ENCODE data around the gene FCHO2. TPM values are rescaled to one million over a fixed set of nuclear protein-coding genes. Genes with fewer than 3 reads are reported as not detected.

Gene FCHO2
- total and polyA plus RNA-seq, 2 of the 4 experiments (the other 2 are of a cell fraction) = 6.1 to 23.5 TPM

GRCh38 chr5:73094415-73094814 is 138.6 kb downstream of the FCHO2 start:
- H3K79me1 ChIP-seq (ENCODE audit: low read depth in 1 of 2, low read length in 2 of 2) = no peaks in the 10 kb centered on the region
- no peak overlapping the region for H2BK20ac ChIP-seq (ENCODE audit: low read depth, low read length)
- H3K18ac ChIP-seq (ENCODE audit: low read depth, low read length) = no peak overlapping the region
- no peak overlapping the region for H3K56ac ChIP-seq (ENCODE audit: extremely low read depth, insufficient read depth, low read length)
- H3K9ac ChIP-seq (ENCODE audit: low read depth, low read length) = no peak overlapping the region
- no peaks in the 10 kb centered on the region for H4K20me1 ChIP-seq (ENCODE audit: insufficient read depth, low read length)
- H4K8ac ChIP-seq (ENCODE audit: low read depth in 2 of 2, low read length in 2 of 2) = no peak overlapping the region
- no peak overlapping the region for H2AK9ac ChIP-seq (replicated peaks; ENCODE audit: low read depth, low read length, poor library complexity)
- H2BK5ac ChIP-seq (ENCODE audit: low read depth, low read length, poor library complexity, severe bottlenecking) = no peak overlapping the region
- DNase-seq = no peak
- H3K4ac ChIP-seq (ENCODE audit: low read depth, low read length) = no peak overlapping the region
- no peak overlapping the region for H2BK120ac ChIP-seq (ENCODE audit: low read depth, low read length)
- intact Hi-C loops (cut with micrococcal nuclease) (no loop called here), dilution Hi-C loops (cut with HindIII; ENCODE audit: low sequenced_read_pairs, unreplicated experiment) (no loop called here), in situ Hi-C loops (cut with MboI; ENCODE audit: low sequenced_read_pairs) (no loop called here)
- no CpG with 5 or more reads among the region's 1 CpG for WGBS, 2 experiments (ENCODE audit: extremely low coverage in 2 of 2, insufficient read length in 1 of 2)
- no peak overlapping the region for H3K23ac ChIP-seq (ENCODE audit: low read depth, low read length)
- peaks cover 1% of the 10 kb centered on the region; the same call in 1 of the 2 replicates for H3K4me1 ChIP-seq (ENCODE audit: control insufficient read depth, insufficient read depth, low read length)
- H3K27ac ChIP-seq (ENCODE audit: insufficient read depth, low read length) = no peak overlapping the region
- H2BK15ac ChIP-seq (ENCODE audit: low read depth, low read length) = no peak overlapping the region
- no peak overlapping the region for H3K14ac ChIP-seq (replicated peaks; ENCODE audit: low read depth, low read length)
- 0 out of 2 replicates have a peak, but pooled peaks cover 7% of the 10 kb centered on the region for H3K9me1 ChIP-seq (ENCODE audit: insufficient read depth, low read length)
- ChIA-PET POLR2A (ENCODE audit: unreplicated experiment) (no interaction called here), CTCF (interaction anchor here (0.7 kb wide), 1 partner anchor 88 kb away, joined by 3 read pairs; no protein-coding TSS in a partner anchor)
- no peak overlapping the region for H2AFZ ChIP-seq (replicated peaks; ENCODE audit: low read length, poor library complexity)
- H3K9me3 ChIP-seq (ENCODE audit: control insufficient read depth, insufficient read depth, low read length) = peaks cover 11% of the 10 kb centered on the region
- H3K4me2 ChIP-seq (ENCODE audit: low read depth, low read length) = no peak overlapping the region
- H3K27me3 ChIP-seq (ENCODE audit: control insufficient read depth, insufficient read depth, low read length) = no peaks in the 10 kb centered on the region
- no peak overlapping the region for H4K5ac ChIP-seq (ENCODE audit: low read depth, low read length)
- ATAC-seq (ENCODE audit: low read depth) = no peak
- H2AK5ac ChIP-seq (ENCODE audit: low read depth, low read length) = no peak overlapping the region
- no peak overlapping the region for H3K4me3 ChIP-seq (ENCODE audit: insufficient read depth, low read depth, low read length)
- TF ChIP-seq RCOR1 (IDR thresholded peaks at IDR 0.05; ENCODE audit: insufficient replicate concordance, low read length) (no peak), CEBPB (IDR thresholded peaks at IDR 0.05; ENCODE audit: low read depth, low read length) (no peak), RFX5 (IDR thresholded peaks at IDR 0.05; ENCODE audit: low read depth, low read length) (no peak), SMC3 (IDR thresholded peaks at IDR 0.05; ENCODE audit: low read depth, low read length) (no peak), BHLHE40 (IDR thresholded peaks at IDR 0.05; ENCODE audit: low read depth, low read length) (no peak), USF2 (IDR thresholded peaks at IDR 0.05; ENCODE audit: low read depth, low read length) (no peak), MXI1 (IDR thresholded peaks at IDR 0.05; ENCODE audit: borderline replicate concordance, low read depth, low read length) (no peak), POLR2A (IDR thresholded peaks at IDR 0.05; ENCODE audit: low read depth, low read length) (no peak), RAD21 (IDR thresholded peaks at IDR 0.05; ENCODE audit: low read length) (no peak)
- TF ChIP-seq, protein P1, sequence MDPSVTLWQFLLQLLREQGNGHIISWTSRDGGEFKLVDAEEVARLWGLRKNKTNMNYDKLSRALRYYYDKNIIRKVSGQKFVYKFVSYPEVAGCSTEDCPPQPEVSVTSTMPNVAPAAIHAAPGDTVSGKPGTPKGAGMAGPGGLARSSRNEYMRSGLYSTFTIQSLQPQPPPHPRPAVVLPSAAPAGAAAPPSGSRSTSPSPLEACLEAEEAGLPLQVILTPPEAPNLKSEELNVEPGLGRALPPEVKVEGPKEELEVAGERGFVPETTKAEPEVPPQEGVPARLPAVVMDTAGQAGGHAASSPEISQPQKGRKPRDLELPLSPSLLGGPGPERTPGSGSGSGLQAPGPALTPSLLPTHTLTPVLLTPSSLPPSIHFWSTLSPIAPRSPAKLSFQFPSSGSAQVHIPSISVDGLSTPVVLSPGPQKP (IDR thresholded peaks at IDR 0.05; ENCODE audit: borderline replicate concordance, low read depth, low read length) = no peak
- no TSS peak for BruUV-seq (replicated peaks)
- no peak overlapping the region for H4K91ac ChIP-seq (ENCODE audit: insufficient read depth, low read depth, low read length)
- H3K36me3 ChIP-seq (ENCODE audit: control insufficient read depth, insufficient read depth, low read length) = no peaks in the 10 kb centered on the region; the same call in 1 of the 2 replicates

Measured in IMR-90 (cell line).